Loucy (cell line): ENCODE measurements around the gene PCMT1.

Source experiments
- EZH2phosphoT487 ChIP-seq: fragments of 200-600 bp; IDR thresholded peaks from 2 replicates; pipeline ENCODE4 v1.6.1; 2018; ENCODE audit warnings: antibody characterized with exemption, mild to moderate bottlenecking, moderate library complexity, borderline replicate concordance
- TF ChIP-seq, protein P1 (sequence below): fragments of 200-600 bp; sonication (generic); conservative IDR thresholded peaks from 2 replicates; pipeline ENCODE4 v1.5.1; 2014; ENCODE audit warnings: mild to moderate bottlenecking, antibody characterized with exemption, low read length

DNA sequence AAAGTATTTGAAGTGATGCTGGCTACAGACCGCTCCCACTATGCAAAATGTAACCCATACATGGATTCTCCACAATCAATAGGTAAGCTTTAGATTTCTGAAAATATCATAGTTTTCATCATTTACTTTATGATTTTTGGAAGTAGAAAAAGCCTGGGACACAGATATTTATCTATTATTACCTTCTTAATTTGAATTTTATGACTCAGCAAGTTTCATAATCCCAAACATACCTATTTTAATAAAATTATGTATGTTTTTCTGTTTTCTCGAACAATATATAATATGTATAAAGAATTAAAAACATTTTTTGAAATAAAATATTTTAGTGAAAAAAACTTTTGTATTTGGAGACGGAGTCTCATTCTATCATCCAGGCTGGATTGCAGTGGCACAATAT, 21.6 kb downstream of the PCMT1 start:
- TF ChIP-seq, protein P1, sequence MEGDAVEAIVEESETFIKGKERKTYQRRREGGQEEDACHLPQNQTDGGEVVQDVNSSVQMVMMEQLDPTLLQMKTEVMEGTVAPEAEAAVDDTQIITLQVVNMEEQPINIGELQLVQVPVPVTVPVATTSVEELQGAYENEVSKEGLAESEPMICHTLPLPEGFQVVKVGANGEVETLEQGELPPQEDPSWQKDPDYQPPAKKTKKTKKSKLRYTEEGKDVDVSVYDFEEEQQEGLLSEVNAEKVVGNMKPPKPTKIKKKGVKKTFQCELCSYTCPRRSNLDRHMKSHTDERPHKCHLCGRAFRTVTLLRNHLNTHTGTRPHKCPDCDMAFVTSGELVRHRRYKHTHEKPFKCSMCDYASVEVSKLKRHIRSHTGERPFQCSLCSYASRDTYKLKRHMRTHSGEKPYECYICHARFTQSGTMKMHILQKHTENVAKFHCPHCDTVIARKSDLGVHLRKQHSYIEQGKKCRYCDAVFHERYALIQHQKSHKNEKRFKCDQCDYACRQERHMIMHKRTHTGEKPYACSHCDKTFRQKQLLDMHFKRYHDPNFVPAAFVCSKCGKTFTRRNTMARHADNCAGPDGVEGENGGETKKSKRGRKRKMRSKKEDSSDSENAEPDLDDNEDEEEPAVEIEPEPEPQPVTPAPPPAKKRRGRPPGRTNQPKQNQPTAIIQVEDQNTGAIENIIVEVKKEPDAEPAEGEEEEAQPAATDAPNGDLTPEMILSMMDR, result no peak
- TF ChIP-seq EZH2phosphoT487, result no peak
